ENCODE measurements around the gene POU6F2. TPM values are rescaled to one million over a fixed set of nuclear protein-coding genes. Genes with fewer than 3 reads are reported as not detected.

The POU6F2 gene
- total and polyA plus RNA-seq, 2 of the 4 experiments (the other 2 are of a cell fraction), result not detected

- no peak overlapping the region for H3K4ac ChIP-seq (ENCODE audit: low read depth, low read length)
- no peak overlapping the region for H3K14ac ChIP-seq (replicated peaks; ENCODE audit: low read depth, low read length)
- no peak overlapping the region for H2AFZ ChIP-seq (replicated peaks; ENCODE audit: low read length, poor library complexity)
- H3K4me3 ChIP-seq (ENCODE audit: insufficient read depth, low read depth, low read length), result no peak overlapping the region
- no peak for DNase-seq
- no peak overlapping the region for H3K18ac ChIP-seq (ENCODE audit: low read depth, low read length)
- no peak overlapping the region for H2BK120ac ChIP-seq (ENCODE audit: low read depth, low read length)
- H3K56ac ChIP-seq (ENCODE audit: extremely low read depth, insufficient read depth, low read length), result no peak overlapping the region
- in situ Hi-C loops (cut with MboI; ENCODE audit: low sequenced_read_pairs), result no loop called here
- intact Hi-C loops (cut with micrococcal nuclease), result no loop called here
- H4K5ac ChIP-seq (ENCODE audit: low read depth, low read length), result no peak overlapping the region
- no peaks in the 10 kb centered on the region for H3K79me1 ChIP-seq (ENCODE audit: low read depth in 1 of 2, low read length in 2 of 2)
- ChIA-PET POLR2A (ENCODE audit: unreplicated experiment) (no interaction called here), CTCF (interaction anchor here (0.6 kb wide), 1 partner anchor 11 kb away, joined by 3 read pairs; no protein-coding TSS in a partner anchor)
- H3K27ac ChIP-seq (ENCODE audit: insufficient read depth, low read length), result no peak overlapping the region
- no TSS peak for BruUV-seq (replicated peaks)
- no peak overlapping the region for H2BK15ac ChIP-seq (ENCODE audit: low read depth, low read length)
- ATAC-seq (ENCODE audit: low read depth), result no peak
- no peaks in the 10 kb centered on the region for H3K4me1 ChIP-seq (ENCODE audit: control insufficient read depth, insufficient read depth, low read length)
- no peaks in the 10 kb centered on the region for H3K9me1 ChIP-seq (ENCODE audit: insufficient read depth, low read length)
- H3K9me3 ChIP-seq (ENCODE audit: control insufficient read depth, insufficient read depth, low read length), result no peaks in the 10 kb centered on the region
- H3K23ac ChIP-seq (ENCODE audit: low read depth, low read length), result no peak overlapping the region
- no peak overlapping the region for H2AK9ac ChIP-seq (replicated peaks; ENCODE audit: low read depth, low read length, poor library complexity)
- no peak overlapping the region for H3K9ac ChIP-seq (ENCODE audit: low read depth, low read length)
- no peak overlapping the region for H2AK5ac ChIP-seq (ENCODE audit: low read depth, low read length)
- no peak overlapping the region for H4K91ac ChIP-seq (ENCODE audit: insufficient read depth, low read depth, low read length)
- no peak overlapping the region for H3K4me2 ChIP-seq (ENCODE audit: low read depth, low read length)
- no peak overlapping the region for H2BK20ac ChIP-seq (ENCODE audit: low read depth, low read length)
- no peak overlapping the region for H2BK5ac ChIP-seq (ENCODE audit: low read depth, low read length, poor library complexity, severe bottlenecking)
- H4K8ac ChIP-seq (ENCODE audit: low read depth in 2 of 2, low read length in 2 of 2), result no peak overlapping the region
- dilution Hi-C loops (cut with HindIII; ENCODE audit: low sequenced_read_pairs, unreplicated experiment), result no loop called here
- no peaks in the 10 kb centered on the region for H3K27me3 ChIP-seq (ENCODE audit: control insufficient read depth, insufficient read depth, low read length)
- H3K36me3 ChIP-seq (ENCODE audit: control insufficient read depth, insufficient read depth, low read length), result no peaks in the 10 kb centered on the region
- TF ChIP-seq CTCF (conservative IDR thresholded peaks at IDR 0.05; ENCODE audit: low read depth, low read length) (no peak), CEBPB (IDR thresholded peaks at IDR 0.05; ENCODE audit: low read depth, low read length) (no peak), RAD21 (IDR thresholded peaks at IDR 0.05; ENCODE audit: low read length) (no peak), SMC3 (IDR thresholded peaks at IDR 0.05; ENCODE audit: low read depth, low read length) (no peak), RFX5 (IDR thresholded peaks at IDR 0.05; ENCODE audit: low read depth, low read length) (no peak), NFE2L2 (IDR thresholded peaks at IDR 0.05; ENCODE audit: low read depth, low read length) (no peak), CHD1 (IDR thresholded peaks at IDR 0.05; ENCODE audit: low read depth, low read length) (no peak), ELK1 (IDR thresholded peaks at IDR 0.05; ENCODE audit: borderline replicate concordance, low read depth, low read length) (no peak), MXI1 (IDR thresholded peaks at IDR 0.05; ENCODE audit: borderline replicate concordance, low read depth, low read length) (no peak), POLR2A (IDR thresholded peaks at IDR 0.05; ENCODE audit: low read depth, low read length) (no peak), MAFK (IDR thresholded peaks at IDR 0.05; ENCODE audit: low read depth, low read length) (no peak), MAZ (IDR thresholded peaks at IDR 0.05; ENCODE audit: borderline replicate concordance, low read depth, low read length) (no peak), FOS (IDR thresholded peaks at IDR 0.05; ENCODE audit: low read depth, low read length) (no peak), BHLHE40 (IDR thresholded peaks at IDR 0.05; ENCODE audit: low read depth, low read length) (no peak)
- 76% methylated on average over 3 of the region's 6 CpGs; no CpG with 5 or more reads in 1 of the 2 experiments for WGBS, 2 experiments (ENCODE audit: extremely low coverage in 2 of 2, insufficient read length in 1 of 2)
- no peaks in the 10 kb centered on the region for H4K20me1 ChIP-seq (ENCODE audit: insufficient read depth, low read length)
Measured at GRCh38 chr7:38951213-38951612, 26.5 kb upstream of the POU6F2 start.

All from IMR-90 (cell line).